Smooth muscle cell of trachea (primary cell): ENCODE results near the gene PAK6. TPM values are rescaled to one million over a fixed set of nuclear protein-coding genes. Genes with fewer than 3 reads are reported as not detected.

ENCODE experiments used
- total RNA-seq: library from RNA; depleted of rRNA; stranded (reverse); fragments of >200 nt; gene quantifications from 2 replicates; pipeline ENCODE4 v1.2.1, GENCODE V29; 2014

Gene PAK6
- under 0.01 and 0.29 TPM in 2 replicates for total RNA-seq

GRCh38 chr15:40238532-40239403 lies at the start of gene PAK6:
TSS of gene PAK6 (plus strand) at chr15:40239063. CDS start at chr15:40264786, 25,723 bp downstream.

GRCh38 chr15:40282869-40283614 lies 44.2 kb downstream of the PAK6 start, which contains the start of gene ANKRD63:
TSS of gene ANKRD63 (minus strand) at chr15:40283064. CDS start at chr15:40282586, 478 bp downstream.

GRCh38 chr15:40307421-40308211 lies 68.8 kb downstream of the PAK6 start, which contains the start of gene PLCB2:
TSS of gene PLCB2 (minus strand) at chr15:40307935. CDS start at chr15:40307672, 263 bp downstream.

GRCh38 chr15:40323239-40323952 lies 84.5 kb downstream of the PAK6 start, which contains the start of gene INAFM2:
TSS of gene INAFM2 (plus strand) at chr15:40323692. CDS start at chr15:40324056, 364 bp downstream.

Other genes starting within 250 kb of the PAK6 start
- gene SRP14, start 199.9 kb upstream of the PAK6 start, total RNA-seq, result 208 and 209 TPM in 2 replicates
- 4.8 and 6.4 TPM in 2 replicates for gene BMF, start 130.2 kb upstream of the PAK6 start, total RNA-seq
- gene BUB1B, start 78.0 kb upstream of the PAK6 start, total RNA-seq, result 1.8 and 33.3 TPM in 2 replicates
- gene ANKRD63, start 44.0 kb downstream of the PAK6 start, total RNA-seq, result not detected in 2 replicates
- gene PLCB2, start 68.9 kb downstream of the PAK6 start, total RNA-seq, result 0.17 and 0.29 TPM in 2 replicates
- 5.4 and 15.7 TPM in 2 replicates for gene INAFM2, start 84.6 kb downstream of the PAK6 start, total RNA-seq
- 21.2 and 39.2 TPM in 2 replicates for gene CCDC9B, start 101.9 kb downstream of the PAK6 start, total RNA-seq
- gene PHGR1, start 112.0 kb downstream of the PAK6 start, total RNA-seq, result not detected in 2 replicates
- under 0.01 and 2.2 TPM in 2 replicates for gene DISP2, start 119.2 kb downstream of the PAK6 start, total RNA-seq
- gene KNSTRN, start 143.7 kb downstream of the PAK6 start, total RNA-seq, result 12.9 and 81.2 TPM in 2 replicates
- gene IVD, start 166.7 kb downstream of the PAK6 start, total RNA-seq, result 48.1 and 79.6 TPM in 2 replicates
- 7.3 and 9.6 TPM in 2 replicates for gene BAHD1, start 201.9 kb downstream of the PAK6 start, total RNA-seq
- gene CHST14, start 231.9 kb downstream of the PAK6 start, total RNA-seq, result 15.9 and 18.2 TPM in 2 replicates